SK-N-SH (cell line): Measurements from ENCODE around the gene MAGEA12.

Source experiments
- CHD2 ChIP-seq: fragments of 150-350 bp; IDR thresholded peaks from 2 replicates; pipeline ENCODE4 v1.6.1; 2018; ENCODE audit warnings: low read length; ENCODE audit not compliant: partially characterized antibody
- TF ChIP-seq, protein P1 (sequence below): IDR thresholded peaks from 2 replicates; pipeline ENCODE4 v1.4.0; 2012; ENCODE audit warnings: low read depth

DNA sequence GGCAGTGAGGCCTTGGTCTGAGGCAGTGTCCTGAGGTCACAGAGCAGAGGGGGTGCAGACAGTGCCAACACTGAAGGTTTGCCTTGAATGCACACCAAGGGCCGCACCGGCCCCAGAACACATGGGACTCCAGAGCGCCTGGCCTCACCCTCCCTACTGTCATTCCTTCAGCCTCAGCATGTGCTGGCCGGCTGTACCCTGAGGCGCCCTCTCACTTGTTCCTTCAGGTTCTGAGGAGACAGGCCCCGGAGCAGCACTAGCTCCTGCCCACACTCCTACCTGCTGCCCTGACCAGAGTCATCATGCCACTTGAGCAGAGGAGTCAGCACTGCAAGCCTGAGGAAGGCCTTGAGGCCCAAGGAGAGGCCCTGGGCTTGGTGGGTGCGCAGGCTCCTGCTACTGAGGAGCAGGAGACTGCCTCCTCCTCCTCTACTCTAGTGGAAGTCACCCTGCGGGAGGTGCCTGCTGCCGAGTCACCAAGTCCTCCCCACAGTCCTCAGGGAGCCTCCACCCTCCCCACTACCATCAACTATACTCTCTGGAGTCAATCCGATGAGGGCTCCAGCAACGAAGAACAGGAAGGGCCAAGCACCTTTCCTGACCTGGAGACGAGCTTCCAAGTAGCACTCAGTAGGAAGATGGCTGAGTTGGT, 2.4 kb downstream of the MAGEA12 start:
- TF ChIP-seq, protein P1, sequence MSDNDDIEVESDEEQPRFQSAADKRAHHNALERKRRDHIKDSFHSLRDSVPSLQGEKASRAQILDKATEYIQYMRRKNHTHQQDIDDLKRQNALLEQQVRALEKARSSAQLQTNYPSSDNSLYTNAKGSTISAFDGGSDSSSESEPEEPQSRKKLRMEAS: no peak
- no peak for TF ChIP-seq CHD2
